LNCaP clone FGC (cell line): ENCODE measurements around the gene CEP68.

Source experiments
- DNase-seq: peaks from one replicate; pipeline ENCODE4 v3.0.0-alpha.2; 2011; ENCODE audit warnings: low read depth
- H3K4me3 ChIP-seq: 2 replicates; pipeline ENCODE4 v1.5.1; 2011; ENCODE audit warnings: mild to moderate bottlenecking, low read depth, low read length, control low read depth
- TF ChIP-seq, protein P1 (sequence below): IDR thresholded peaks from 2 replicates; pipeline ENCODE4 v1.5.1; 2012; ENCODE audit warnings: mild to moderate bottlenecking; ENCODE audit not compliant: control insufficient read depth, insufficient read depth; ENCODE audit errors: extremely low read depth

Gene CEP68

GRCh38 chr2:65067806-65068553, 11.8 kb downstream of the CEP68 start:
- no peak overlapping the region for H3K4me3 ChIP-seq
- TF ChIP-seq, protein P1, sequence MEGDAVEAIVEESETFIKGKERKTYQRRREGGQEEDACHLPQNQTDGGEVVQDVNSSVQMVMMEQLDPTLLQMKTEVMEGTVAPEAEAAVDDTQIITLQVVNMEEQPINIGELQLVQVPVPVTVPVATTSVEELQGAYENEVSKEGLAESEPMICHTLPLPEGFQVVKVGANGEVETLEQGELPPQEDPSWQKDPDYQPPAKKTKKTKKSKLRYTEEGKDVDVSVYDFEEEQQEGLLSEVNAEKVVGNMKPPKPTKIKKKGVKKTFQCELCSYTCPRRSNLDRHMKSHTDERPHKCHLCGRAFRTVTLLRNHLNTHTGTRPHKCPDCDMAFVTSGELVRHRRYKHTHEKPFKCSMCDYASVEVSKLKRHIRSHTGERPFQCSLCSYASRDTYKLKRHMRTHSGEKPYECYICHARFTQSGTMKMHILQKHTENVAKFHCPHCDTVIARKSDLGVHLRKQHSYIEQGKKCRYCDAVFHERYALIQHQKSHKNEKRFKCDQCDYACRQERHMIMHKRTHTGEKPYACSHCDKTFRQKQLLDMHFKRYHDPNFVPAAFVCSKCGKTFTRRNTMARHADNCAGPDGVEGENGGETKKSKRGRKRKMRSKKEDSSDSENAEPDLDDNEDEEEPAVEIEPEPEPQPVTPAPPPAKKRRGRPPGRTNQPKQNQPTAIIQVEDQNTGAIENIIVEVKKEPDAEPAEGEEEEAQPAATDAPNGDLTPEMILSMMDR, result no peak
- DNase-seq, result no peak

DNA sequence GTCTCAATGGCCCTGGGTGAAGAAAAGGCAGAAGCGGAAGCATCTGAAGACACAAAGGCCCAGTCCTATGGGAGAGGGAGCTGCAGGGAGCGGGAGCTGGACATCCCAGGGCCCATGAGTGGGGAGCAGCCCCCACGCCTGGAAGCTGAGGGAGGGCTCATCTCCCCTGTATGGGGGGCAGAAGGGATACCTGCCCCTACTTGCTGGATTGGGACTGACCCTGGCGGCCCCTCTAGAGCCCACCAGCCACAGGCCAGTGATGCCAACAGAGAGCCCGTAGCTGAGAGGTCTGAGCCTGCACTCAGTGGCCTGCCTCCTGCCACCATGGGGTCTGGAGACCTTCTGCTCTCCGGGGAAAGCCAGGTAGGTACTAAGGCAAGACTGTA, 13.2 kb downstream of the CEP68 start:
- H3K4me3 ChIP-seq, result no peak overlapping the region
- no peak for DNase-seq
- TF ChIP-seq, protein P1, result no peak

GRCh38 chr2:65070172-65070830, 14.1 kb downstream of the CEP68 start:
- DNase-seq, result no peak
- TF ChIP-seq, protein P1, result 0 out of 2 replicates have a peak, but pooled peaks have one; percentile 8

GRCh38 chr2:65070856-65071255, 14.6 kb downstream of the CEP68 start:
- DNase-seq, result no peak
- no peak overlapping the region for H3K4me3 ChIP-seq
- TF ChIP-seq, protein P1, result no peak

More at GRCh38 chr2:65070172-65070830, 14.1 kb downstream of the CEP68 start:
- H3K4me3 ChIP-seq, result no peak overlapping the region

DNA sequence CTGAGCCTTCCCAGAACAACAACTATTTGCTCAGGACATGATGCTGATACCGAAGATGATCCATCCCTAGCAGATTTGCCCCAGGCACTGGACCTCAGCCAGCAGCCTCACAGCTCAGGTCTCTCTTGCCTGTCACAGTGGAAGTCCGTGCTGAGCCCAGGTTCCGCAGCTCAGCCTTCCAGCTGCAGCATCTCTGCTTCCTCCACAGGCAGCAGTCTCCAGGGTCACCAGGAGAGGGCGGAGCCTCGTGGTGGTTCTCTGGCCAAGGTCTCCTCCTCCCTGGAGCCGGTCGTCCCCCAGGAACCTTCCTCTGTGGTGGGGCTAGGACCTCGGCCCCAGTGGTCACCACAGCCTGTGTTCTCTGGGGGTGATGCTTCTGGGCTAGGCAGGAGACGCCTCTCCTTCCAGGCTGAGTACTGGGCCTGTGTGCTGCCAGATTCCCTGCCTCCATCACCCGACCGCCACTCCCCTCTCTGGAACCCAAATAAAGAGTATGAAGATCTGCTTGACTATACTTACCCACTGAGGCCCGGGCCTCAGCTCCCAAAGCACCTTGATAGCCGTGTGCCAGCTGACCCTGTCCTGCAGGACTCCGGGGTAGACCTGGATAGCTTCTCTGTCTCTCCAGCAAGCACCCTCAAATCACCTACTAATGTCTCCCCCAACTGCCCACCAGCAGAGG, 15.4 kb downstream of the CEP68 start:
- H3K4me3 ChIP-seq, result no peak overlapping the region
- DNase-seq, result peak; percentile 43
- TF ChIP-seq, protein P1, result peak; percentile 36

GRCh38 chr2:65072181-65072970, 16.2 kb downstream of the CEP68 start:
- H3K4me3 ChIP-seq, result no peak overlapping the region
- DNase-seq, result no peak
- TF ChIP-seq, protein P1, result no peak
